ENCODE measurements around the gene LMBR1.
"Not testable (repeated sequence)": the region's sequence is repeated elsewhere in the genome, so short reads cannot be mapped to it uniquely, and the experiment has no call there.

Gene LMBR1

DNA sequence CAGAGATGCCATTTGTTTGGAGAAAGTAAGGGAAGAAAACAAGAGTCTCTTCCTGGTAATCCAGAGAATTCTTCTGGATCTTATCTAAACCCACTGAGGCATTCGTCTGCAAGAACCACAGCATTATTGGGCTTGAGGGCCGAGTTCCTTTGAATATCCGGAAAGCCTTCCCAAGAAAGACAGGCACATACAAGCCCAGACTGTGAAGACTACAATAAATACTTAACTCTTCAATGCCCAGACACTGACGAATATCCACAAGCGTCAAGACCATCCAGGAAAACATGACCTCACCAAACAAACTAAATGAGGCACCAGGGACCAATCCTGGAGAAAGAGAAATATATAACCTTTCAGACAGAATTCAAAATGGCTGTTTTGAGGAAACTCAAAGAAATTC, 153.4 kb downstream of the LMBR1 start:
- H3K9me3 Mint-ChIP-seq: peaks cover 40% of the 10 kb centered on the region
- peaks cover 19% of the 10 kb centered on the region for H3K4me1 Mint-ChIP-seq
- no peaks in the 10 kb centered on the region for H3K27me3 Mint-ChIP-seq

DNA sequence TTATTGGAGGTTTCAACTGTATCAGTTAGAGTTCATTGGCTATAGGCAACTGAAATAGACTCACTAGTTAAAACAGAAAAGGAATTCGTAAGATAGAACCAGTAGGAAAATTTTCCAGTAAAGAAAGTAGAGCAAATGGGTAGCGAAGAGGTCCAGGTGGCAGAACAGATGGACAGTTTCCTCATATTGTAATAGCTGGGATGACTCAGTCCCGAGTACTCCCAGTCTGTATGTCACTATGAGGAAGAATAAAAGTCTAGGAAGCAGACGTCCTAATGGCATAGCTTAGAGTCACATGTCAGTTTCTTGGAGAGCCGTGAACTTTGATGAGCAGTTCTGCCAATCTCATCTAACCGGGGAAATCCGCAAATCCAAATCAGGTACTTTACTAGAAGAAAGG, 157.1 kb downstream of the LMBR1 start:
- no peaks in the 10 kb centered on the region for H3K27me3 Mint-ChIP-seq
- peaks cover 70% of the 10 kb centered on the region for H3K36me3 Mint-ChIP-seq
- peaks cover 4% of the 10 kb centered on the region for H3K4me1 Mint-ChIP-seq
- no peak overlapping the region for H3K4me3 Mint-ChIP-seq
- H3K27ac Mint-ChIP-seq: no peak overlapping the region
- peaks cover 39% of the 10 kb centered on the region for H3K9me3 Mint-ChIP-seq

More for the DNA sequence above, 153.4 kb downstream of the LMBR1 start:
- Mint-ChIP-seq H3K27ac (no peak overlapping the region), H3K36me3 (peaks cover 60% of the 10 kb centered on the region), H3K4me3 (no peak overlapping the region)

GRCh38 chr7:156733638-156734037, 159.3 kb downstream of the LMBR1 start:
- H3K27me3 Mint-ChIP-seq: no peaks in the 10 kb centered on the region
- H3K9me3 Mint-ChIP-seq: peaks cover 36% of the 10 kb centered on the region
- no peak overlapping the region for H3K27ac Mint-ChIP-seq
- peaks cover 74% of the 10 kb centered on the region for H3K36me3 Mint-ChIP-seq
- H3K4me1 Mint-ChIP-seq: peaks cover 3% of the 10 kb centered on the region
- no peak overlapping the region for H3K4me3 Mint-ChIP-seq

GRCh38 chr7:156732091-156732625, 160.8 kb downstream of the LMBR1 start:
- Mint-ChIP-seq H3K4me3 (no peak overlapping the region), H3K36me3 (peaks cover 69% of the 10 kb centered on the region), H3K27ac (no peak overlapping the region), H3K4me1 (peaks cover 3% of the 10 kb centered on the region), H3K27me3 (no peaks in the 10 kb centered on the region), H3K9me3 (peaks cover 28% of the 10 kb centered on the region)

GRCh38 chr7:156731651-156732050, 161.3 kb downstream of the LMBR1 start:
- no peak overlapping the region for H3K4me3 Mint-ChIP-seq
- peaks cover 3% of the 10 kb centered on the region for H3K4me1 Mint-ChIP-seq
- no peak overlapping the region for H3K27ac Mint-ChIP-seq
- H3K27me3 Mint-ChIP-seq: no peaks in the 10 kb centered on the region
- H3K9me3 Mint-ChIP-seq: peaks cover 23% of the 10 kb centered on the region
- peaks cover 65% of the 10 kb centered on the region for H3K36me3 Mint-ChIP-seq

DNA sequence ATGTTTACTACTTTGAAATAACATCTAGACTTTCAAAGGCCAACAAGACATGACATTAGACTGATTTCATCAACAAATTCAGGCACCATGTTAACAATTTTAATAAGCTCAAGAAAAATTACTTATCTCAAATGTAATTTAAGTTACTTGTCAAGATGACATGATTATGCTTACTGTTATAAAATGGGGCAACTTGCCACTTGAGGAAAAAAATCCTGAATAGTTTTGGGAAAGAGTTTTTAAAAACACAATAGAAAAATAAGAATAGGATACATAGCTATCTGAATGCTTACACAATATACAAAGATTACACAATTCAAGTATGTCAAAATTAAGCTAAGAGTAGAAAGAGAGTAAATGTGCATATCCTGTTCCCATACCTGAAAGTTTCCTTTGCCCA, 167.0 kb downstream of the LMBR1 start:
- Mint-ChIP-seq H3K27me3 (no peaks in the 10 kb centered on the region), H3K4me3 (no peak overlapping the region), H3K4me1 (no peaks in the 10 kb centered on the region), H3K36me3 (peaks cover 29% of the 10 kb centered on the region), H3K27ac (no peak overlapping the region), H3K9me3 (no peaks in the 10 kb centered on the region)

- Mint-ChIP-seq H3K27me3 (no peaks in the 10 kb centered on the region), H3K4me1 (no peaks in the 10 kb centered on the region), H3K9me3 (no peaks in the 10 kb centered on the region), H3K4me3 (no peak overlapping the region), H3K27ac (no peak overlapping the region), H3K36me3 (peaks cover 29% of the 10 kb centered on the region)
These were observed 167.9 kb downstream of the LMBR1 start for GRCh38 chr7:156725073-156725472.

GRCh38 chr7:156722043-156722826, 170.7 kb downstream of the LMBR1 start:
- peaks cover 26% of the 10 kb centered on the region for H3K36me3 Mint-ChIP-seq
- H3K27ac Mint-ChIP-seq: no peak overlapping the region
- no peaks in the 10 kb centered on the region for H3K4me1 Mint-ChIP-seq
- H3K27me3 Mint-ChIP-seq: no peaks in the 10 kb centered on the region
- no peaks in the 10 kb centered on the region for H3K9me3 Mint-ChIP-seq
- no peak overlapping the region for H3K4me3 Mint-ChIP-seq

DNA sequence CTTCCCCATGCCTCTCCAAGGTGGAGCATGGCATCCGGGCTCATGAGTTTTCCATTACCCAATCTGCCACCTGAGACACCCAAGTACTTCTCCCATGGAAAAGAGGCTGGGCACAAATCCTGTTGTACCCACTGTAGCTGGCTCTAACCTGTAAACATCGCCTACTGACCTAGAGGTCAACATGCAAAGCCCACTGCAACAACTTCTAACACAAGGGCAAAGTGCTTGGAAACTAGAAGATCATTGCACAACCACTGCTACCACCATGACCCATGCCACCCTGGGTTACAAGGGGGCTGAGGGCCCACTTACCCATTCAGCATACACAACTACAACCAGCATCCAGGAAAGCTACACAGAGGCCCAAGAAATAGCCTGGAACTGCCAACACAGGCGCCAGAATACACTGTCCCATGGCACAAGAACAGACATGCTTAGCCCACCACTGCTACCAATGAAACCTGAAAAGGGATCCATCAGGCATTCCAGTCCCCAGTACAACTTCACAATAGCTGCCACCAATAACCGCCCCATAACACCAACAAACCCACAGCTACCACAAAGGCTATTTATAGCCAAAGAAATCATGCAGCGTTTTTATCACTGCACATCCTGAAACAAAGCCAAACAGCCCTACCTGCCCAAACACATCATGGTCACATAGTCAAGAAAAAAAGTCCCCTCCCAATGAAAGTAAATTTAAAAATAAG, 189.1 kb downstream of the LMBR1 start:
- no peak overlapping the region for H3K27ac Mint-ChIP-seq
- peaks cover 9% of the 10 kb centered on the region for H3K9me3 Mint-ChIP-seq
- H3K4me1 Mint-ChIP-seq: peaks cover 17% of the 10 kb centered on the region
- H3K4me3 Mint-ChIP-seq: no peak overlapping the region
- peaks cover 58% of the 10 kb centered on the region for H3K36me3 Mint-ChIP-seq
- no peaks in the 10 kb centered on the region for H3K27me3 Mint-ChIP-seq

DNA sequence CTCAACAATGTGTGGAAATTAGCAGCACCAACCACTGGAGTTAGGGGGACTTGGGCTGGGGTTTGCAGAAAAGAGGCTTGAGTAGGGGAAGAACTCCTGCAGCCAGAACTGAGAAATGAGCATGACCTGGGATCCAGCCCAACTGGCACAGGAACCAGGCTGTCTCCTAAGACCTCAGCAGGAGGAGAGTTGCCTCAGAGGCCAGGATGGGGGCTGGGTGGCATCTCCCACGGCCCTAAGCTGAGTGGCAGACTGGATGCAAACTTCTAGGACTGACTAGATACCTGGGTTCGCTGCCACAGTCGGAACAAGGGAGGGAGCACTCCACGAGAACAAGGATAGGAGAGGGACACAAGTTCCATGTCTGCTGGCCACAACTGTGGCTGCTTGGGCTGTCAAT, 189.8 kb downstream of the LMBR1 start:
- Mint-ChIP-seq H3K27ac (no peak overlapping the region), H3K9me3 (peaks cover 9% of the 10 kb centered on the region), H3K27me3 (no peaks in the 10 kb centered on the region), H3K4me3 (no peak overlapping the region), H3K36me3 (peaks cover 60% of the 10 kb centered on the region), H3K4me1 (peaks cover 17% of the 10 kb centered on the region)

DNA sequence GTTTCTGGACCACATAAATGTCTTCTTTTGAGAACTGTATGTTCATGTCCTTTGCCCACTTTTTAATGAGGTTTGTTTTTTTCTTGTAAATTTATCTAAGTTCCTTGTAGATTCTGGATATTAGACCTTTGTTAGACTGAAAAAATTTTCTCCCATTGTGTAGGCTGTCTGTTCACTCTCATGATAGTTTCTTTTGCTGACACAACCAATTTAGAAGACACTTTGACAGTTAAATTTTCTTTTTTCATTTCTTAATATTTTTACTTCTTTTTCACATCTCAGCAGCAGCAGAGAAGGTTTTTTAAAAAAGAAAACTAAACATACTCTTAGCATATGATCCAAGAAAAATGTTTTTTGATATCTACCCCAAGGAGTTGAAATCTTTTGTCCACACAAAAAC, 190.6 kb downstream of the LMBR1 start:
- Mint-ChIP-seq H3K4me3 (no peak overlapping the region), H3K4me1 (peaks cover 17% of the 10 kb centered on the region), H3K36me3 (peaks cover 61% of the 10 kb centered on the region), H3K9me3 (peaks cover 1% of the 10 kb centered on the region), H3K27ac (no peak overlapping the region), H3K27me3 (no peaks in the 10 kb centered on the region)

- not testable (repeated sequence) for H3K4me3 Mint-ChIP-seq, H3K9me3 Mint-ChIP-seq, H3K27ac Mint-ChIP-seq, H3K27me3 Mint-ChIP-seq
- H3K36me3 Mint-ChIP-seq: peaks cover 60% of the 10 kb centered on the region
- H3K4me1 Mint-ChIP-seq: peaks cover 17% of the 10 kb centered on the region
These were observed 191.2 kb downstream of the LMBR1 start for GRCh38 chr7:156701787-156702186.

GRCh38 chr7:156698512-156698911, 194.5 kb downstream of the LMBR1 start:
- not testable (repeated sequence) for H3K4me3 Mint-ChIP-seq, H3K4me1 Mint-ChIP-seq, H3K27me3 Mint-ChIP-seq, H3K27ac Mint-ChIP-seq
- Mint-ChIP-seq H3K9me3 (peaks cover 19% of the 10 kb centered on the region), H3K36me3 (peaks cover 50% of the 10 kb centered on the region)

DNA sequence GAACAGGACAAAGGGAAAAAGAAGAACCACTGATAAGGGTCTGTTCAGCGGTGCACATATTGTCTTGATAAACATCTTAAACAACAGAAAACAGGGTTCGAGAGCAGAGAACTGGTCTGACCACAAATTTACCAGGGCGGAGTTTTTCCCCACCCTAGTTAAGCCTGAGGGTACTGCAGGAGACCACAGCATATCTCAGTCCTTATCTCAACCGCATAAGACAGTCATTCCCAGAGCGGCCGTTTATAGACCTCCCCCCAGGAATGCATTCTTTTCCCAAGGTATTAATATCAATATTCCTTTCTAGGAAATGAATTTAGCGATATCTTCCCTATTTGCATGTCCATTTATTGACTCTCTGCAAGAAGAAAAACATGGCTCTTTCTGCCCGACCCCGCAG, 195.7 kb downstream of the LMBR1 start:
- not testable (repeated sequence) for H3K27me3 Mint-ChIP-seq, H3K4me3 Mint-ChIP-seq, H3K27ac Mint-ChIP-seq
- H3K9me3 Mint-ChIP-seq: peaks cover 27% of the 10 kb centered on the region
- H3K36me3 Mint-ChIP-seq: peaks cover 50% of the 10 kb centered on the region
- H3K4me1 Mint-ChIP-seq: peaks cover 15% of the 10 kb centered on the region

- H3K9me3 Mint-ChIP-seq: peaks cover 27% of the 10 kb centered on the region
- peaks cover 15% of the 10 kb centered on the region for H3K4me1 Mint-ChIP-seq
- no peak overlapping the region for H3K4me3 Mint-ChIP-seq
- H3K27me3 Mint-ChIP-seq: no peaks in the 10 kb centered on the region
- H3K27ac Mint-ChIP-seq: no peak overlapping the region
- H3K36me3 Mint-ChIP-seq: peaks cover 39% of the 10 kb centered on the region
These were observed 199.4 kb downstream of the LMBR1 start for GRCh38 chr7:156693627-156694026.

GRCh38 chr7:156692849-156693248, 200.1 kb downstream of the LMBR1 start:
- Mint-ChIP-seq H3K4me3 (no peak overlapping the region), H3K36me3 (peaks cover 34% of the 10 kb centered on the region), H3K4me1 (peaks cover 15% of the 10 kb centered on the region), H3K9me3 (peaks cover 27% of the 10 kb centered on the region), H3K27me3 (no peaks in the 10 kb centered on the region), H3K27ac (no peak overlapping the region)

Measured in activated naive CD4-positive, alpha-beta T cell treated with anti-CD3 and anti-CD28 coated beads, Interleukin-2, amount 50 U/mL, for 24 hours (primary cell).